Left forelimb (tissue), 1 donor: ENCODE results near the gene GATAD2A.
"Not testable (repeated sequence)": the region's sequence is repeated elsewhere in the genome, so short reads cannot be mapped to it uniquely, and the experiment has no call there.

Experiments used
- DNase-seq: peaks from one replicate; pipeline ENCODE4 v3.0.0-alpha.2; 2018; ENCODE audit warnings: low spot score

Gene GATAD2A

GRCh38 chr19:19387108-19387507 is 18.4 kb upstream of the GATAD2A start:
- no peak for DNase-seq

GRCh38 chr19:19388568-19389555 is 16.6 kb upstream of the GATAD2A start:
- DNase-seq = no peak

DNA sequence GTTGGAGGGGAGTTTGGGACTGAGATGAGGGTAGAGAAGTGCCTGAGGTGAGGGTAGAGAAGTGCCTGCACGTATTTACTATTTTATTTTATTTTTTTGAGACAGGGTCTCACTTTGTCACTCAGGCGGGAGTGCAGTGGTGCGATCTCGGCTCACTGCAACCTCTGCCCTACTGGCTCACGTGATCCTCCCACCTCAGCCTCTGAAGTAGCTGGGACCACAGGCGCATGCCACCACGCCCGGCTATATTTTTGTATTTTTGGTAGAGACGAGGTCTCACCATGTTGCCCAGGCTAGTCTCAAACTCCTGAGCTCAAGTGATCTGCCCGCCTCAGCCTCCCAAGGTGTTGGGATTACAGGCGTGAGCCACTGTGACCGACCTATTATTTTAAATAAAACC is 15.8 kb upstream of the GATAD2A start:
- DNase-seq = not testable (repeated sequence)

DNA sequence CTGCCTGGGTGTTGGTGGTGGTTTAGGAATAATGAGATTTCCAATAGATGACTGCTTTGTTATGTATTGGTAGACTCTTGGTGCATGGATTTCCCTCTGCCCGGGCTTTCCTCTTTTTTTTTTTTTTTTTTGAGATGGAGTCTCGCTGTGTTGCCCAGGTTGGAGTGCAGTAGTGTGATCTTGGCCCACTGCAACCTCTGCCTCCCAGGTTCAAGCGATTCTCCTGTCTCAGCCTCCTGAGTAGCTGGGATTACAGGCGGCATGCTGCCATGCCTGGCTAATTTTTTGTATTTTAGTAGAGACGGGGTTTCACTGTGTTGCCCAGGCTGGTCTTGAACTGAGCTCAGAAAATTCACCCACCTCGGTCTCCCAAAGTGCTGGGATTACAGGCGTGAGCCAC is 11.1 kb upstream of the GATAD2A start:
- not testable (repeated sequence) for DNase-seq

- DNase-seq = no peak
Measured at GRCh38 chr19:19399733-19400433, 5.6 kb upstream of the GATAD2A start.

- DNase-seq = no peak
Measured at GRCh38 chr19:19402656-19403372, 2.7 kb upstream of the GATAD2A start.

GRCh38 chr19:19403373-19403901 is 2.0 kb upstream of the GATAD2A start:
- no peak for DNase-seq

DNA sequence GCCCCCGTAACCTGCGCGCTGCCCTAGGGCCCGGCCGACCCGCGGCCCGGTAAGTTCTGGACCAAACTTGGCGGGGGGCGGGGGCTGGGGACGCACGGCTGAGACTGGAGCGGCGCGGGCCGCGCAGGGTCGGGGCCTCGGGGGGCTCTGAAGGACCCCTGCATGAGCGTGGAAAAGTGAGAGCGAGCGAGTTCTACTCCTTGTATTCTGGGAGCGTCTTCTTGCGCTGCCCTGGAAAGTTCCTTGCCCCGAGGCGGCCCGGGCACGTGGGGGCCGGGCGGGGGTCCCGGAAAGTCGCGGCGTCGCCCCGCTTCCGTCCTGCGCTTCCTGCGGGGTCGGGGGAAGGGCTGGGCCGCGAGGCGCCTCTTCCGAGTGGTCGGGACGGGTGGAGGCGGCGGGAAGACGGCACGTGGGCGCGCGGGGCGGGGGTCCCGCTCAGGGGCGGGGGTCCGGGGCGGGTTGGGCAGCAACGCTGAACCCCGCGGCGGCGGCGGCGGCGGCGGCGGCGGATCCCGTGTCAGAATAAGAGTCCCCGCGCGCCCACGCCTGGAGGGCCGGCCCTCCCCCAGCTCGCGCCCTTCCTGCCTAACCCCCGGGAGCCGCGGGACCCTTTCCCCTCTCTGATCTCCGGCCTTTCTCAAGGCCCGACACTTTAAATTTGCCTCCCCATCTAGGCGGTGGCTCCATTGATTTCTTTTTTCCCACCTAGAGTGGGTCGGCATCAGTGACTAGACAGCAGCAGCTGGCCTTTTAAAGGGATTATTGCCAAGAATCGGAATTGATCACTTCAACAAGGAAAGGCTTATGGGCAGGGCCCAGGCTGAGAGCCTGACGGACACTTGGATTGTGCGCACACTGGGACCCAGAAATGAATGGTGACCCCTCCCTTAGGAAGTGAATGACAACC is 749 bp downstream of the GATAD2A start:
- peak; percentile 81 for DNase-seq

DNA sequence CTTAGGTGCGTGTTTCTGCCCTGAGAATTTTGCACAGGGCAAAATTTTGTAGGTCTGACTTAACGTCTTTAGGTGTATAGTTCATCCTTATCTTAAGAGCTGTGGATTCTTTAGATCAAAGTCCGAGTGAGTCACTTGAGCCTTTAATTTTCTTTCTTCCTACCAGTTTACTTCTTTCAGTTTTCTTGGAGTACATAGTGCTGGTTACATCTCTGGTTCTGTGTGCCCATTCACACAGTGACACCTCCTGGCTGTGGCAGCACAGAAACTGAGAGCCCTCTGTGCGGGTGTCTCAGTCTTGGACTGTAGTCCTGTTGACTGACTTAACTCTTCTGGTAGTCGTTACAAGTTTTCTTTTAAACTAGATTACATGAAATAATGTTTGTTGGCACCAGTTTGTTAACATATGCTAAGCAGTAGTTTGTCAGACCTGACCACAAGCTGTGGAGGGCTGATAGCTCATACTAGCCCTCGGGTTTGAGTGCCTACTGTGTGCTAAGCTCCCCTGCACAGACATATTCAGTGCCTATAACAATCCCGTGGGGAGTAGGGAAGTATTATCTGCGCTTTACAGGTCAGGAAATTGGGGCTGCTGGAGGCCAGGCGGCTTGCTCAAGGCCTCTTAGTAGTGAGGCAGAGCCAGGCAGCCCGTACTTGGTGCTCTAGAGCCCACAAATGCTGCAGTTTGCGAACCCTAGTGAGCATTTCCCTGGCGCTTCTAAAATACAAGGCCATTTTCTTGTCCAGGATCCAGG is 1.6 kb downstream of the GATAD2A start:
- no peak for DNase-seq

DNA sequence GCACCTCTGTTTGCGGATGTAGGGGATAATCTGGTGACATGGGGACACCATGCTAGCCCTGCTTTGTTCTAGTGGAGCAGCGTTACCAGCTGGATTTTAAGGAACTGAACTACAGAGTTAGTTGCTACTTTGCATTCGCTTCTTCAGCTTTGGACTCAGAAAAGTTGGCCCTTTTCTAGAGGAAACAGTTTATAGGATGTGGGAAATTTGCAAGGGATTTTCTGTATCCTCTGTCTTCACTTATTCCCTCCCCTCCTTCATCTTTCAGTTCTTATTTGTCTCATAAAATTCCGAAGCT is 2.1 kb downstream of the GATAD2A start:
- DNase-seq = no peak

- DNase-seq = no peak
Measured at GRCh38 chr19:19409205-19409604, 3.7 kb downstream of the GATAD2A start.

GRCh38 chr19:19409631-19410030 is 4.2 kb downstream of the GATAD2A start:
- no peak for DNase-seq

GRCh38 chr19:19410553-19411550 is 5.4 kb downstream of the GATAD2A start:
- DNase-seq = no peak

- no peak for DNase-seq
Measured at GRCh38 chr19:19416280-19416679, 10.8 kb downstream of the GATAD2A start.

- DNase-seq = no peak
Measured at GRCh38 chr19:19417046-19417445, 11.6 kb downstream of the GATAD2A start.

- DNase-seq = no peak
Measured at GRCh38 chr19:19417628-19418245, 12.3 kb downstream of the GATAD2A start.

DNA sequence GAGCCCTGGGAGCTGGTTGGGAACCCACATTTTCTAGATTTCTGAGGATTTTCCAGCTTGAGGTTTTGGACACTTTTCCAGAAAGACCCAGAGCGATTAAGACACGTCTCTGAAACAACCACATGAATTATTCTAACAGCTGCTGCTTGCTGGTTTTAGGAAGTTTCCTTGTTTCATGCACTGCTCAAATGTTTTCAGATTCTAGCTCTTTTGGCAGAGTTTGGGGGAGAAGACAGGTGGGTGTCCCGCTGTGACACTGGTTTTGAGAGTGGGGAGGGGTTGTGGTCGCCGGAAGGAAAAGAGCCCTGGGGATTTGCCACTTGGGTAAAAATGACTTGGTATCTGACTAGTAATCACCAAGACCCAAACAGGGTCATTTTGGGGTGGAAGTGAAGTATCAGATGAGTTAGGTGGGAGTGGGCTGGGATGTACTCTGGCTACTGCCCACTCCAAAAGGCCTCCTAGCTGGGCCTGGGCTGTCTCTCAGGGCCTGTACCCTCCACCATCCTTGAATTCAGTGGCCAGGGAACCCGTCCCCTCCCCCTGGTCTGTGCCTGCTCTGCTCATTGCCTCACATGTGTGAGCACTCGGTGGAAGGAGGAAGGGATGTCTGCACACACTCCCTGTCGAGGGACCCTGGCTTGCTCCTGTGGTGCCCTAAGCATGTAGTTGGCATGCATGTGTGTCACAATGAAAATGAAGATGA is 13.2 kb downstream of the GATAD2A start:
- no peak for DNase-seq
